Heart left ventricle (tissue), 16 donors: ENCODE data around the gene EPHA5. TPM values are rescaled to one million over a fixed set of nuclear protein-coding genes. Genes with fewer than 3 reads are reported as not detected.
A peak's percentile ranks its signal among the peaks of the same experiment; 100 is the strongest.

Source experiments
- ATAC-seq, 4 donors: fragments of 200-7000 bp; cut with Tn5 transposase; one replicate each; pipeline ENCODE4 v1.9.1; 2020 to 2022; ENCODE audit warnings: moderate library complexity in 4 of 4, mild to moderate bottlenecking in 3 of 4, moderate number of reproducible peaks in 1 of 4
- DNase-seq, 5 donors: peaks; one replicate each; pipeline ENCODE4 v3.0.0-alpha.2; 2020
- H3K27ac ChIP-seq, 12 donors: fragments of 200-600 bp; sonication (generic) in 4 of 12; one replicate each; pipeline versions ENCODE4 v1.5.0 to v1.8.0; 2016 to 2022; ENCODE audit warnings: mild to moderate bottlenecking in 2 of 12
- H3K27me3 ChIP-seq, 9 donors: fragments of 200-600 bp; sonication (generic) in 2 of 9; one replicate each; pipeline versions ENCODE4 v1.5.1 to v1.8.0; 2016 to 2022; ENCODE audit warnings: mild to moderate bottlenecking in 3 of 9
- H3K36me3 ChIP-seq, 9 donors: fragments of 200-600 bp; sonication (generic) in 2 of 9; one replicate each; pipeline versions ENCODE4 v1.5.0 to v1.8.0; 2018 to 2022; ENCODE audit warnings: mild to moderate bottlenecking in 2 of 9
- H3K4me1 ChIP-seq, 12 donors: fragments of 200-600 bp; sonication (generic) in 4 of 12; one replicate each; pipeline versions ENCODE4 v1.5.0 to v1.8.0; 2016 to 2022; ENCODE audit warnings: mild to moderate bottlenecking in 3 of 12
- H3K4me3 ChIP-seq, 12 donors: fragments of 200-600 bp; sonication (generic) in 4 of 12; one replicate each; pipeline versions ENCODE4 v1.5.0 to v1.8.0; 2017 to 2022; ENCODE audit warnings: mild to moderate bottlenecking in 9 of 12, moderate library complexity in 4 of 12
- H3K9me3 ChIP-seq, 12 donors: fragments of 200-600 bp; sonication (generic) in 4 of 12; one replicate each; pipeline versions ENCODE4 v1.5.0 to v1.8.0; 2016 to 2022; ENCODE audit warnings: mild to moderate bottlenecking in 1 of 12
- POLR2A ChIP-seq, 2 donors: fragments of 450-650 bp; IDR thresholded peaks; one replicate each; pipeline ENCODE4 v1.6.1; 2017; ENCODE audit warnings: antibody characterized with exemption in 2 of 2, mild to moderate bottlenecking in 2 of 2, moderate library complexity in 2 of 2
- whole genome bisulfite sequencing, 4 donors: extraction: QIAGEN DNeasy Blood & Tissue Kit in 2 of 4; methylation state at CpG; one replicate each; pipeline versions ENCODE4 v1.1.5 to v1.1.7; 2013 to 2018; 5-methylcytosine and 5-hydroxymethylcytosine counted together
- intact Hi-C, 10 donors: fragments of 100-400 bp; cut with DNase I; formaldehyde crosslinking; loops; one replicate each; pipeline versions ENCODE4 v1.11.1 to v1.14.2; 2022
- polyA plus RNA-seq, 2 donors: library from polyadenylated mRNA; stranded (reverse); fragments of 200-250 nt; gene quantifications; one replicate each; pipeline ENCODE4 v1.2.3, GENCODE V29; 2013
- total RNA-seq, 9 donors: library from RNA; depleted of rRNA in 2 of 9; stranded (reverse); fragments of >200 nt in 2 of 9; fragmentation: NEBNext Ultra II Directional in 3 of 9; extraction: Animal tissue kit (Norgen Biotek cat#: 25700) in 3 of 9; gene quantifications; one replicate each; pipeline versions ENCODE4 v1.1.0 to v1.2.4, GENCODE V29; 2016 to 2023
- TF ChIP-seq, protein P1 (sequence below), 12 donors: fragments of 200-600 bp; sonication (generic) in 4 of 12; IDR thresholded peaks; one replicate each; pipeline versions ENCODE4 v1.5.0 to v1.8.0; 2018 to 2022; ENCODE audit warnings: antibody characterized with exemption in 12 of 12, mild to moderate bottlenecking in 5 of 12
- donor health status: ischemic (EF 13 %, LVEDD 7.1; RV severe dilation, severe dysfunction).
- donor health status: healthy with polysubstance abuse.
- donor health status: DM: no; HTN: yes; CAD: no.
- donor health status: DM: no; HTN: no; CAD: no.
- donor health status: ischemic (EF 25% LVEDD 6.9; RV normal size, moderate dysfunction).
- donor health status: ischemic (EF 25% LVEDD 5.7; RV mildly dilated, moderate dysfunction).
- donor health status: healthy.
- donor health status: DM: yes; HTN: yes; CAD: no.
- donor health status: ischemic (EF 35%, LVEDD 5.7; RV mildly dilated, moderate dysfunction).
- donor health status: nonischemic (EF 11% LVEDD 7.7; RV severe dilation, severe dysfunction).
- donor health status: DM: yes; HTN: yes; CAD: no.
- donor health status: PGD.
- donor health status: ischemic (EF 29% LVEDD 5.4; RV normal size, mild dysfunction).
- donor health status: nonischemic (EF 23%, LVEDD 6.1; RV moderate dilation, normal function).

Gene EPHA5
- total and polyA plus RNA-seq, 11 donors, result 0.01 to 0.56 (median 0.12) TPM; not detected in 2

DNA sequence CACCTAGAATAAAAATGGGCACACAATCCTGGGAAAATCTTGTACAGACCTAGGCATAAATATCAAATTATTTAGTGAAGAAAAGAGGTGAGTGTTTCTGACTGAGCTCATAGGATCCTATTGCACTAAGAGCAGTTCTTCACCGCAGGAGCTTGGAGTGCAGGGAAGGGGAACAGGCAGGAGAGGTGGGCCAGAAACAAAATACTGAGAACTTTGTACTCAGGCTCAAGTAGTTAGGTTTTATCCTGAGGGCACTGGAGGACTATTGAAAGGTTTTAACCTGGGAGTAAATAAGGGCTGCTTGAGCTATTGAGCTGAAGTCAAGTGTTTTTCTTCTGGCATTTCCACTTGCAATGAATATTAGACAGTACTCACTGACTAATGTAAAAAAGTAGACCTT, 12.2 kb downstream of the EPHA5 start:
- H3K4me3 ChIP-seq, result no peak overlapping the region
- H3K27ac ChIP-seq, result no peak overlapping the region
- intact Hi-C loops, result no loop called here
- no peaks in the 10 kb centered on the region for H3K27me3 ChIP-seq
- H3K4me1 ChIP-seq, result no peaks in the 10 kb centered on the region
- 58 to 76% (median 68%) methylated on average over 1 of the region's 1 CpG for WGBS, 4 donors
- ATAC-seq, result no peak
- no peak for DNase-seq
- H3K9me3 ChIP-seq, result no peaks in the 10 kb centered on the region
- H3K36me3 ChIP-seq, result no peaks in the 10 kb centered on the region
- TF ChIP-seq, protein P1, sequence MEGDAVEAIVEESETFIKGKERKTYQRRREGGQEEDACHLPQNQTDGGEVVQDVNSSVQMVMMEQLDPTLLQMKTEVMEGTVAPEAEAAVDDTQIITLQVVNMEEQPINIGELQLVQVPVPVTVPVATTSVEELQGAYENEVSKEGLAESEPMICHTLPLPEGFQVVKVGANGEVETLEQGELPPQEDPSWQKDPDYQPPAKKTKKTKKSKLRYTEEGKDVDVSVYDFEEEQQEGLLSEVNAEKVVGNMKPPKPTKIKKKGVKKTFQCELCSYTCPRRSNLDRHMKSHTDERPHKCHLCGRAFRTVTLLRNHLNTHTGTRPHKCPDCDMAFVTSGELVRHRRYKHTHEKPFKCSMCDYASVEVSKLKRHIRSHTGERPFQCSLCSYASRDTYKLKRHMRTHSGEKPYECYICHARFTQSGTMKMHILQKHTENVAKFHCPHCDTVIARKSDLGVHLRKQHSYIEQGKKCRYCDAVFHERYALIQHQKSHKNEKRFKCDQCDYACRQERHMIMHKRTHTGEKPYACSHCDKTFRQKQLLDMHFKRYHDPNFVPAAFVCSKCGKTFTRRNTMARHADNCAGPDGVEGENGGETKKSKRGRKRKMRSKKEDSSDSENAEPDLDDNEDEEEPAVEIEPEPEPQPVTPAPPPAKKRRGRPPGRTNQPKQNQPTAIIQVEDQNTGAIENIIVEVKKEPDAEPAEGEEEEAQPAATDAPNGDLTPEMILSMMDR (IDR thresholded peaks at IDR 0.05), result no peak
- no peak for TF ChIP-seq POLR2A (IDR thresholded peaks at IDR 0.05)

DNA sequence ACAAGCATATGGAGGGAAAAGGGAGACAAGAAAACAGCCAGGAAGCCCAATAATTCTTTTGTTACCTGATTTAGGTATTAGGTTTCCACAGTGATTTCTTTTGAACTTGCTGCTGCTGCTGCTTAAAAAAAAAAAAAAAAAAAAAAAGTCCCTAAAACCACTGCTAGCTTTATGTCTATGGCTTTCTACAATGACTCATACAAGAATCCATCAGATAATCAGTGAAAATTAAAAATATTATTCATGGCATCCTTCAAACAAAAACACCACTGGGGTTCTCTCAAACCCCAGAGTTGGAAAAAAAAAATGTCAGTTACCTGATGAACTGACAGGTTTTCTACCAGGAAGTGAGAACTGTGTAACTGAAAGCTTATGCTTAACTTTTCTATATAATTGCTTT, 14.3 kb downstream of the EPHA5 start:
- ATAC-seq (no peak), DNase-seq (no peak)
- Histone ChIP-seq H3K27me3 (no peaks in the 10 kb centered on the region), H3K4me3 (no peak overlapping the region), H3K9me3 (no peaks in the 10 kb centered on the region), H3K27ac (no peak overlapping the region), H3K4me1 (no peaks in the 10 kb centered on the region), H3K36me3 (no peaks in the 10 kb centered on the region)
- TF ChIP-seq POLR2A (IDR thresholded peaks at IDR 0.05), result no peak
- TF ChIP-seq, protein P1 (IDR thresholded peaks at IDR 0.05), result no peak
- intact Hi-C loops, result no loop called here

DNA sequence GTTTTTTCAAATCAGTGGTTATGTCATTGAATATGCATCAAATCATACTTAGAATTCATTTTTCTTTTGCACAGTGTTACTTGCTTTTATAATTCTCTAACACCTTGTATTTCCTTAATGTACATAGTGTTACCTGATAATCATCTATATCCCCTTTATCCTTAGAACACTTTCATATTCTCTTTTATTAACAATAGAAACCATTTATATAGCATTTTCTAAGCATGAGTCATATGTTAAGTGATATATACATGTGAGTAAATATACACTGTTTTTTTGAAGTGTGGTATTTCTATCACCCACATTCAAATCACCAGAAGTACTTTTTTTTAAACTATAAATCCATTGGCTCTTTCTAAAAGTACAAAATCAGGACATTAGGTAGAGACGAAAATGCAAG, 15.3 kb downstream of the EPHA5 start:
- DNase-seq, result no peak
- no peak for ATAC-seq
- TF ChIP-seq, protein P1 (IDR thresholded peaks at IDR 0.05), result no peak
- TF ChIP-seq POLR2A (IDR thresholded peaks at IDR 0.05), result no peak
- H3K9me3 ChIP-seq, result no peaks in the 10 kb centered on the region
- H3K27me3 ChIP-seq, result no peaks in the 10 kb centered on the region
- H3K4me3 ChIP-seq, result no peak overlapping the region
- intact Hi-C loops, result no loop called here
- WGBS, 4 donors, result 83 to 94% (median 90%) methylated on average over 1 of the region's 1 CpG
- no peaks in the 10 kb centered on the region for H3K36me3 ChIP-seq
- no peak overlapping the region for H3K27ac ChIP-seq
- H3K4me1 ChIP-seq, result no peaks in the 10 kb centered on the region

DNA sequence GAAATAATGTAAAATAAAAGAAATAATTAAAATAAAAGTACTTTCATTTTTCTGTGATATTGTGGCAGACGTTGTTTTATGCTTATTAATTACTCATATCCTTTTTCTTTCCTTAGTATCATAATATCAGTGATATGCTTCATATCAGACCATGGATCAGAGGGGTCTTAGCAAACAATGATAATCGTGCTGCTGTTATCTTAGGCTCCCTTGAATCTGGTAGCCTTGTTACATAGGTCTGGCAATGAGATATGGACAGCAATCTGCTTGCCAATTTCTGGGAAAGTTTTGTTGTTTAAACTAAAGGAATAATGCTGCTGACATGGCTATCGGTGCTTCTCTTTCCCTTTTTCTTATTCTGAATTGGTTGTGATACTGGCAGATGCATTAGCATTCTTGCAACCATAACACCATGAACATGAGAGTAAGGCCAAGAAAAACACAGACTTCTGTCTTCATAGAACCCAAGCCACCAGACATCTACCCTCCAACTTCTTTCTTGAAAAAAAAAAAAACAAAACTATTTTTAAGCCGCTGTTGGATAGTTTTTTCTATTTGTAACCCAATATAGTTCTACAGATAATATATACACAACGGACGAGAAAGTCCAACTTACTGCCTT, 16.4 kb downstream of the EPHA5 start:
- intact Hi-C loops, result no loop called here
- TF ChIP-seq POLR2A (IDR thresholded peaks at IDR 0.05), result no peak
- TF ChIP-seq, protein P1 (IDR thresholded peaks at IDR 0.05), result no peak
- no peak for ATAC-seq

More for the DNA sequence above, 16.4 kb downstream of the EPHA5 start:
- Histone ChIP-seq H3K4me3 (peak overlapping the region in 1 of 12 donors; percentile 17), H3K9me3 (no peaks in the 10 kb centered on the region), H3K36me3 (no peaks in the 10 kb centered on the region), H3K27ac (no peak overlapping the region), H3K4me1 (no peaks in the 10 kb centered on the region), H3K27me3 (no peaks in the 10 kb centered on the region)
- DNase-seq, result no peak
- WGBS, 4 donors, result 42 to 55% (median 52%) methylated on average over 6 of the region's 6 CpGs
